ENCODE results near the gene DBNL. TPM values are rescaled to one million over a fixed set of nuclear protein-coding genes. Genes with fewer than 3 reads are reported as not detected.

DBNL gene
- total RNA-seq, 1 donor from 2014 or later: 62.8 TPM

DNA sequence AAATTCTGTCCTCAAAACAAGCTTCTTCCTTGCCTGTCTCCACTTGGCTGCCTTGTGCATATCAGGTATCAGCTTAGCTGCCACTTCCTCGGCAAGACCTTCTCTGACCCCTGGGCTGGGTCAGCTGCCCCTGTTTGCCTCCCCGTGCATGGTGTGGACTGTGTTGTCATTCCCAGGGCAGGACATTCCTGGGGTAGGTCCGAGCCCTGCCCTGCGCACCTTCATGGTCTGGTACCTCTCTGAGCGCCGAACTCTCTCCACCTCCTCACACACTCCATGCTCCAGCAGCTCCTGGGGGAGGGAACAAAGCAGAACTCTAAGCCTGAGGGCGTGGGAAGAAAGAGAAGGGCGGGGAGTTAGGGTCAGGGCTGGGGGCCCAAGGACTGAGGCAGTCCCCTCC lies 34.0 kb downstream of the DBNL start:
- no peaks in the 10 kb centered on the region for H3K36me3 Mint-ChIP-seq
- H3K27ac Mint-ChIP-seq: no peak overlapping the region
- H3K9me3 Mint-ChIP-seq: no peaks in the 10 kb centered on the region
- no peak for DNase-seq (ENCODE audit: extremely low spot score, unreplicated experiment)
- TF ChIP-seq CTCF (conservative IDR thresholded peaks at IDR 0.05): no peak
- H3K4me1 Mint-ChIP-seq (ENCODE audit: unreplicated experiment): peaks cover 7% of the 10 kb centered on the region
- H3K4me3 Mint-ChIP-seq: peak overlapping the region; percentile 54
- H3K27me3 Mint-ChIP-seq: no peaks in the 10 kb centered on the region

DNA sequence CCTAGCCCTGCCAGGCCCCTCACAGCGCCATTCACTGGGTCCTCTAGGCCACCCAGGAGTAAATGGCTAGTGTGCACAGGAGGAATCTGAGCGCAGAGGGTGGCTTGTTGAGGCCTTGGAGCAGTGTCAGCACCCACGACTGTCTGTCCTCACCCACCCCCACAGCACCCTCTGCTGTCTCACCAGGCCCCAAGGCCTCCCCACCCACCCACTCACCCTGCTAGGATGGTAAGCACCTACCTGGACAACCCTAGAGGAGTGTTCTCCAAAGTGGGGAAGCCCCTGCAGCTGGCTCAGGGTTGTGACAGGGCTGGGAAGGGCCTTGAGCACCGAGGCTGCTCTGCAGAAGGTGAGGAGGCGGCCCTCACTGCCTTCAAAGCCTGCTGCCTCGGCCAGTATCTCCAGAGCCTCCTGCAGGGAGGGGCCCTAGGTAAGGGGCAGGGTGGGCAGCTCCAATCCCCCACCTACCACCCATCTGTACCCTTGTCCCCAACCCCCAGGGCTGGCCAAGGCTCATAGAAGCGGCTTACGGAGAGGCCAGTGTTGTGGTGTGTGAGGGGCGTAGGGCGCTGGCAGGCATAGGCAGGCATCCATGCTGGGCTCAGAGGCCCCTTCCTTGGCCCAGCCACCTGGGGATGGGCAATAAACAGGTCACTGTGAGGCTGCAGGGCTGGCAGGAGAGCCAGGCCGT lies 35.0 kb downstream of the DBNL start:
- Mint-ChIP-seq H3K9me3 (no peaks in the 10 kb centered on the region), H3K4me1 (ENCODE audit: unreplicated experiment) (peaks cover 7% of the 10 kb centered on the region), H3K27ac (no peak overlapping the region), H3K27me3 (no peaks in the 10 kb centered on the region), H3K4me3 (no peak overlapping the region), H3K36me3 (no peaks in the 10 kb centered on the region)
- no peak for TF ChIP-seq CTCF (conservative IDR thresholded peaks at IDR 0.05)
- no peak for DNase-seq (ENCODE audit: extremely low spot score, unreplicated experiment)

DNA sequence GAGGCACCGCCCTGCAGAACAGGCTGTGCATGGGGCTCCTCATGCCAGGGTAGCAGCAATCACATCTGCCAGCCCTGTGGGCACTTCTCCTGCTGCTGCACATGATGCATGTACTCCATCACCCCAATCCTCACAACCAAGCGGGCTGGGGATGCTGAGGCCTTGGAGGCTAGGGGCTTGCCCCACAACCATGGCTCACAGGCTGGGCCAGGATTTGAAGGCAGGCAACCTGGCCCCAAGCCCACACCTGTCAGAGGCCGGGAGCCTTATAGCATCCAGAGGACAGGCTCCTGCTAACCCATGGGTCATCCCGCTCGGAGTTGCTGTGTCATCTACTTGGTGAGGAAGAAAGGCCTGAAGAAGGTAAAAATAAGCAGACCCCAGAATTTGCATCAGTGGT lies 35.6 kb downstream of the DBNL start:
- no peak overlapping the region for H3K4me3 Mint-ChIP-seq

DNA sequence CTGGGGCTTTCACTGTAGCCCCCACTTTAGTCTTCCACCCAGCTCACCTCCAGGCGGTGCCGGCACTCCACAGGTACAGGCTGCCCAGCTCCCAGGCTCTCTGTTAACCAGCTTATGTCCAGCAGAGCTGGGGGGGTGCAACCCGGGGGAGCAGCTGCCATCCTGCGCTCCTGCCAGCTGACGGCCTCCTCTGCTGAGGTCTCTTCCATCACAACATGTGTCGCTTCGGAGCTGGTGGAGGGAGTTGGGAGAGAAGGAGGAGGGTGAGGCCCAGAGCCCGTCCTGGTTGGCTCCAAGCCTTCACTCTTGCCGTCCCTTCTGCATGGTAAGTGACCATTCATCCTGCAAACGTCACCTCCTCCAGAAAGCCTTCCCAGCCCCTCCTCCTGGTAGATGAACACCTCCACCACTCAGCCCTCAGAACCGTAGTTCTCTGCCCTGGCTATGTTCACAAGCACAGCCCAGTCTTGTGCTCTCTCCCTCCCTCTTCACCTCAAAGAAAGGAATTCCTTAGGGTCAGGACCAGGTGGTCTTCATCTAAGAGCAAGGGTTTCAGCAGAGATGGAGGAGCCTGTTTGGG lies 36.3 kb downstream of the DBNL start:
- Mint-ChIP-seq H3K4me1 (ENCODE audit: unreplicated experiment) (peaks cover 7% of the 10 kb centered on the region), H3K9me3 (no peaks in the 10 kb centered on the region), H3K4me3 (peak overlapping the region; percentile 91), H3K36me3 (no peaks in the 10 kb centered on the region), H3K27me3 (no peaks in the 10 kb centered on the region), H3K27ac (no peak overlapping the region)
- TF ChIP-seq CTCF (conservative IDR thresholded peaks at IDR 0.05): no peak
- no peak for DNase-seq (ENCODE audit: extremely low spot score, unreplicated experiment)

More for the DNA sequence above, 35.6 kb downstream of the DBNL start:
- TF ChIP-seq CTCF (conservative IDR thresholded peaks at IDR 0.05): no peak
- DNase-seq (ENCODE audit: extremely low spot score, unreplicated experiment): no peak
- Mint-ChIP-seq H3K27ac (no peak overlapping the region), H3K4me1 (ENCODE audit: unreplicated experiment) (peaks cover 7% of the 10 kb centered on the region), H3K9me3 (no peaks in the 10 kb centered on the region), H3K27me3 (no peaks in the 10 kb centered on the region), H3K36me3 (no peaks in the 10 kb centered on the region)

- H3K4me3 Mint-ChIP-seq: peak overlapping the region; percentile 91
- no peak overlapping the region for H3K27ac Mint-ChIP-seq
- H3K4me1 Mint-ChIP-seq (ENCODE audit: unreplicated experiment): peaks cover 7% of the 10 kb centered on the region
- DNase-seq (ENCODE audit: extremely low spot score, unreplicated experiment): no peak
- no peak for TF ChIP-seq CTCF (conservative IDR thresholded peaks at IDR 0.05)
- H3K9me3 Mint-ChIP-seq: no peaks in the 10 kb centered on the region
- no peaks in the 10 kb centered on the region for H3K36me3 Mint-ChIP-seq
- H3K27me3 Mint-ChIP-seq: no peaks in the 10 kb centered on the region
Measured at GRCh38 chr7:44081266-44081748, 36.8 kb downstream of the DBNL start.

Measured in type B pancreatic cell (in vitro differentiated cells).